ENCODE data around the gene GNAQ. TPM values are rescaled to one million over a fixed set of nuclear protein-coding genes. Genes with fewer than 3 reads are reported as not detected.

GNAQ gene
- total RNA-seq, 1 donor from 2014 or later, result 97.5 TPM

GRCh38 chr9:77927265-77927664, 104.3 kb downstream of the GNAQ start:
- intact Hi-C loops (cut with DNase I), result no loop called here
- DNase-seq (ENCODE audit: low spot score), result no peak
- peak; percentile 59 for ATAC-seq

GRCh38 chr9:77926371-77926878, 105.2 kb downstream of the GNAQ start:
- intact Hi-C loops (cut with DNase I), result no loop called here
- ATAC-seq (no peak), DNase-seq (ENCODE audit: low spot score) (no peak)

GRCh38 chr9:77922591-77922990, 109.0 kb downstream of the GNAQ start:
- ATAC-seq, result no peak
- intact Hi-C loops (cut with DNase I), result no loop called here
- DNase-seq (ENCODE audit: low spot score), result no peak

- no peak for ATAC-seq
- intact Hi-C loops (cut with DNase I), result no loop called here
- DNase-seq (ENCODE audit: low spot score), result no peak
Measured at GRCh38 chr9:77917800-77918199, 113.8 kb downstream of the GNAQ start.

- ATAC-seq (no peak), DNase-seq (ENCODE audit: low spot score) (no peak)
- intact Hi-C loops (cut with DNase I), result no loop called here
Measured at GRCh38 chr9:77916820-77917219, 114.8 kb downstream of the GNAQ start.

GRCh38 chr9:77916410-77916819, 115.2 kb downstream of the GNAQ start:
- intact Hi-C loops (cut with DNase I), result no loop called here
- ATAC-seq (no peak), DNase-seq (ENCODE audit: low spot score) (no peak)

GRCh38 chr9:77915744-77916143, 115.9 kb downstream of the GNAQ start:
- DNase-seq (ENCODE audit: low spot score) (no peak), ATAC-seq (no peak)
- intact Hi-C loops (cut with DNase I), result no loop called here

- ATAC-seq, result no peak
- DNase-seq (ENCODE audit: low spot score), result no peak
- intact Hi-C loops (cut with DNase I), result no loop called here
Measured at GRCh38 chr9:77912895-77913693, 118.5 kb downstream of the GNAQ start.

GRCh38 chr9:77911928-77912327, 119.7 kb downstream of the GNAQ start:
- ATAC-seq, result peak; percentile 59
- no peak for DNase-seq (ENCODE audit: low spot score)

GRCh38 chr9:77910194-77910621, 121.4 kb downstream of the GNAQ start:
- ATAC-seq, result no peak
- intact Hi-C loops (cut with DNase I), result no loop called here
- no peak for DNase-seq (ENCODE audit: low spot score)

More at GRCh38 chr9:77911928-77912327, 119.7 kb downstream of the GNAQ start:
- intact Hi-C loops (cut with DNase I), result no loop called here

- DNase-seq (ENCODE audit: low spot score), result no peak
- intact Hi-C loops (cut with DNase I), result no loop called here
- ATAC-seq, result no peak
Measured at GRCh38 chr9:77909306-77909705, 122.3 kb downstream of the GNAQ start.

GRCh38 chr9:77908293-77908692, 123.3 kb downstream of the GNAQ start:
- DNase-seq (ENCODE audit: low spot score) (no peak), ATAC-seq (no peak)
- intact Hi-C loops (cut with DNase I), result no loop called here

- DNase-seq (ENCODE audit: low spot score) (no peak), ATAC-seq (no peak)
- intact Hi-C loops (cut with DNase I), result no loop called here
Measured at GRCh38 chr9:77907585-77907984, 124.0 kb downstream of the GNAQ start.

GRCh38 chr9:77906991-77907390, 124.6 kb downstream of the GNAQ start:
- DNase-seq (ENCODE audit: low spot score) (no peak), ATAC-seq (no peak)
- intact Hi-C loops (cut with DNase I), result no loop called here

GRCh38 chr9:77903666-77904285, 127.8 kb downstream of the GNAQ start:
- no peak for DNase-seq (ENCODE audit: low spot score)
- ATAC-seq, result no peak
- intact Hi-C loops (cut with DNase I), result no loop called here

GRCh38 chr9:77901771-77902170, 129.8 kb downstream of the GNAQ start:
- no peak for DNase-seq (ENCODE audit: low spot score)
- intact Hi-C loops (cut with DNase I), result no loop called here
- ATAC-seq, result no peak

GRCh38 chr9:77901018-77901417, 130.6 kb downstream of the GNAQ start:
- DNase-seq (ENCODE audit: low spot score) (no peak), ATAC-seq (no peak)
- intact Hi-C loops (cut with DNase I), result no loop called here

GRCh38 chr9:77899679-77900354, 131.8 kb downstream of the GNAQ start:
- ATAC-seq (no peak), DNase-seq (ENCODE audit: low spot score) (no peak)
- intact Hi-C loops (cut with DNase I), result no loop called here

- DNase-seq (ENCODE audit: low spot score), result no peak
- no peak for ATAC-seq
- intact Hi-C loops (cut with DNase I), result no loop called here
Measured at GRCh38 chr9:77898864-77899263, 132.7 kb downstream of the GNAQ start.
